ENCODE measurements around the gene KLHL35.

DNA sequence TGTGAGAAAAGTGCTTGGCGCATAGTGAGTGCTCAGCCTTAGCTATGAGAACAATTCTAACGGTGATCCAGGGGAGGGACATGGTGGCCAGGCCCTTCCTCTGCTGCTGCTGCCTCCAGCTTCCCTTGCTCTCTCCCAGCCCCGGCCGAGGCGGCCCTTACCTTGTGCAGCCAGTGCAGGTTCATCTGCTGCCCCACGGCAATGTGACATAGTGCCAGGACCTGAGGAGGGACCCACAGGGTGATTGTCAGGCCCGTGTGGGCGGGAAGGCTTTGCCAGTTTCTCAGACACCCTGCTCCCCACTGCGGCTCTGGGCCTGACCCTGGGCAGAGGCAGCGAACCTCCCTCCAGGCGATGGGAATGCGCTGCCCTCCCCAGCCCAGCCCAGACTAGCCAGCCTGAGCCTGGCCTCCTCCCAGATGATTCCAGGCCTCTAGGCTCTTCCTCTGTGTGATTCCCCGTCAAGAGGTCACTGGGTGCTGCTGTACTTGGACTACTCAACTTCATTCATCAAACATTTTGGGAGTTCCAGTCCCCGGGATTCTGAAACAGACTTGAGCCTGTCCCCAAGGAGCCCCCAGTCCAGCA, 23.7 kb upstream of the KLHL35 start:
- no peak for TF ChIP-seq CTCF (IDR thresholded peaks at IDR 0.05)
- TF ChIP-seq POLR2A (IDR thresholded peaks at IDR 0.05), result no peak

All from vagina (tissue), 2 donors.